Measurements from ENCODE around the gene FUBP3.

DNA sequence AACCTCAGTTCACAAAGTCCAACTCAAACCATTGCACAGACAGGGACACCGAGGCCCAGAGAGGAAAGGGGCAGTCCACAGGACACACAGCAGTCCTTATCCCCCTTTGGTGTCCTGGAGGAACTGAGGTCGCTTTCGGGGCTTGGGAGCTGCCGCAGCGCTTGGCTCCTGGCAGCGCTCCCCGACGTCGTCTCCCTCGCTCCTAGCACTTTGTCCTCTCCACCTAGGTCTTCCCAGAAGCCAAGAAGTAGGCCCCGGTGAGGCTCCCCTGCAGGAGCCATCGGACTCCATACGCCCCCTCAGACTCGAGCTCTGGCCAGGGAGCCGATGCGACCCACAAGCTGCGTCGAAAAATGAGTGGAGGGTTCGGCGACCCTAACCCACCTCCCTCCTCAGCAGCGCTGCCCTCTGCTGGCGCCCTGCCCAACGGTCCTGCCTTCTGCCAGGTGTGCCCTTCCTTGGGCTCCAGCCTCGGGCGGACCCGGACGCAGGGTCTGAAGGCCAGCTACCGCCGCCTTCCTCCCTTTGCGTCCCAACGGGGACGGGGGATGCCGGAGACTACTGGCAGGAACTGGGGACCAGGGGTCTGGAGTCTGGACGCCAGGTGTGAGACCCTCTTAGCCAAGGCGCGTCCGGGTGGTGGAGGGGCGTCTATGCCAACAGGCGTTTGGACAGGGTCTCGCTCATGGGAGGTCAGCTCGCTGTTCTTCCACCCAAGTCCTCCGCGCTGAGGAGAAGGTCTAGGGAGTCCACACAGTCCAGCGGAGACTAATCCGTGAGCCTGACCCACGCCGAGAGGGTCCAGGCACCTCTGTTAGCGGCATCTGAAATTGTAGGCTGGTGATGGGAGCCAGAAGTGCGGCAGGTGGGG is 83.0 kb downstream of the FUBP3 start:
- TF ChIP-seq, protein P1, sequence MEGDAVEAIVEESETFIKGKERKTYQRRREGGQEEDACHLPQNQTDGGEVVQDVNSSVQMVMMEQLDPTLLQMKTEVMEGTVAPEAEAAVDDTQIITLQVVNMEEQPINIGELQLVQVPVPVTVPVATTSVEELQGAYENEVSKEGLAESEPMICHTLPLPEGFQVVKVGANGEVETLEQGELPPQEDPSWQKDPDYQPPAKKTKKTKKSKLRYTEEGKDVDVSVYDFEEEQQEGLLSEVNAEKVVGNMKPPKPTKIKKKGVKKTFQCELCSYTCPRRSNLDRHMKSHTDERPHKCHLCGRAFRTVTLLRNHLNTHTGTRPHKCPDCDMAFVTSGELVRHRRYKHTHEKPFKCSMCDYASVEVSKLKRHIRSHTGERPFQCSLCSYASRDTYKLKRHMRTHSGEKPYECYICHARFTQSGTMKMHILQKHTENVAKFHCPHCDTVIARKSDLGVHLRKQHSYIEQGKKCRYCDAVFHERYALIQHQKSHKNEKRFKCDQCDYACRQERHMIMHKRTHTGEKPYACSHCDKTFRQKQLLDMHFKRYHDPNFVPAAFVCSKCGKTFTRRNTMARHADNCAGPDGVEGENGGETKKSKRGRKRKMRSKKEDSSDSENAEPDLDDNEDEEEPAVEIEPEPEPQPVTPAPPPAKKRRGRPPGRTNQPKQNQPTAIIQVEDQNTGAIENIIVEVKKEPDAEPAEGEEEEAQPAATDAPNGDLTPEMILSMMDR (IDR thresholded peaks at IDR 0.05), result no peak
- TF ChIP-seq POLR2A (IDR thresholded peaks at IDR 0.05; ENCODE audit: low read depth) (no peak), POLR2AphosphoS5 (IDR thresholded peaks at IDR 0.05) (no peak), EP300 (IDR thresholded peaks at IDR 0.05) (no peak)
